HFFc6 (cell line): ENCODE measurements around the gene RSBN1L. TPM values are rescaled to one million over a fixed set of nuclear protein-coding genes. Genes with fewer than 3 reads are reported as not detected.
A peak's percentile ranks its signal among the peaks of the same experiment; 100 is the strongest.

ENCODE experiments used
- DNase-seq: peaks from one replicate; pipeline ENCODE4 v3.0.0-alpha.2; 2018
- H3K27ac Mint-ChIP-seq: 2 replicates; pipeline ENCODE4 v1.8.0; 2020; ENCODE audit warnings: mild to moderate bottlenecking, mixed read lengths
- H3K27me3 Mint-ChIP-seq: 2 replicates; pipeline ENCODE4 v1.8.0; 2021; ENCODE audit warnings: mild to moderate bottlenecking, moderate library complexity, mixed read lengths; ENCODE audit not compliant: insufficient read depth
- H3K36me3 Mint-ChIP-seq: 2 replicates; pipeline ENCODE4 v1.8.0; 2021; ENCODE audit warnings: low read depth, mixed read lengths
- H3K4me1 Mint-ChIP-seq: 2 replicates; pipeline ENCODE4 v1.8.0; 2020; ENCODE audit warnings: low read depth, mixed read lengths
- H3K4me3 Mint-ChIP-seq: 2 replicates; pipeline ENCODE4 v1.8.0; 2020; ENCODE audit warnings: mild to moderate bottlenecking, moderate library complexity, mixed read lengths
- H3K9me3 Mint-ChIP-seq: 2 replicates; pipeline ENCODE4 v1.8.0; 2020; ENCODE audit warnings: mild to moderate bottlenecking, mixed read lengths
- total RNA-seq, 6 experiments: library from RNA; stranded (reverse); fragmentation: NEBNext Ultra II Directional; extraction: Animal tissue kit (Norgen Biotek cat#: 25700); gene quantifications; 2 replicates in 1 of 6; 3 replicates in 5 of 6; pipeline ENCODE4 v1.2.3, GENCODE V29; 2021
- TF ChIP-seq, protein P1 (sequence below): fragments of 200-600 bp; sonication (generic); IDR thresholded peaks from 2 replicates; pipeline ENCODE4 v1.5.0; 2021; ENCODE audit warnings: antibody characterized with exemption, mild to moderate bottlenecking

Gene RSBN1L
- total RNA-seq, 6 experiments from 2014 or later, result 11.2 to 14.0 (median 12.9) TPM

DNA sequence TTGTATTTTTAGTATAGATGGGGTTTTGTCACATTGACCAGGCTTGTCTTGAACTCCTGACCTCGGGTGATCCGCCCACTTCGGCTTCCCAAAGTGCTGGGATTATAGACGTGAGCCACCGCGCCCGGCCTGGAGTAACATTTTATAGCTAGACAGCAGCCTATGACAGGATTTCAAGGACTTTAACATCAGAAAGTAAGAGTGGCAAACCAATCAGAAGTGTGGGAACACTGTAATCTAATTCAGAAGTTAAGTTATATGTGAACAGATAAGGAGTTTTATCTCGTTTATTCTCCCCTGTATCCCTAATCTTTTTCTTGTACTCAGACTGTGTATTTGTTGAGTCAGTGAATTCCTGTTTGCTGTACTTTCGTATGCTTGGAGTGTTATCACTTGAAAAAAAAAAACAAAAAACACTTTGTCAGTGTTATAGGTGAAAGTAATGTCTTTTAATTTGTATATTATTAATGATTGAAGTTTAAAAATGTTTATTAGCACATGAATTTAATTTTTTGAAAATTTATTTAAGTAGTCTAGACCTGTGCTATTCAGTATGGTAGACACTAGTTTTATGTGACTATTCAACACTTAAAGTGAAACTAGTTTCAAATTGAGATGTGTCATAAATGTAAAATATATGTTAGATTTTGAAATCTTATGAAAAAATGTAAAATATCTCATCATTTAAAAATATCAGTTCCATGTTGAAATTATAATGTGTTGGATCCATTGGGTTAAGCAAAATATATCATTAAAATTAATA is 38.6 kb downstream of the RSBN1L start:
- Mint-ChIP-seq H3K9me3 (no peaks in the 10 kb centered on the region), H3K27ac (no peak overlapping the region), H3K27me3 (no peaks in the 10 kb centered on the region), H3K4me1 (peaks cover 36% of the 10 kb centered on the region), H3K36me3 (peaks cover 3% of the 10 kb centered on the region; the same call in 1 of the 2 replicates), H3K4me3 (no peak overlapping the region)
- no peak for DNase-seq
- TF ChIP-seq, protein P1, sequence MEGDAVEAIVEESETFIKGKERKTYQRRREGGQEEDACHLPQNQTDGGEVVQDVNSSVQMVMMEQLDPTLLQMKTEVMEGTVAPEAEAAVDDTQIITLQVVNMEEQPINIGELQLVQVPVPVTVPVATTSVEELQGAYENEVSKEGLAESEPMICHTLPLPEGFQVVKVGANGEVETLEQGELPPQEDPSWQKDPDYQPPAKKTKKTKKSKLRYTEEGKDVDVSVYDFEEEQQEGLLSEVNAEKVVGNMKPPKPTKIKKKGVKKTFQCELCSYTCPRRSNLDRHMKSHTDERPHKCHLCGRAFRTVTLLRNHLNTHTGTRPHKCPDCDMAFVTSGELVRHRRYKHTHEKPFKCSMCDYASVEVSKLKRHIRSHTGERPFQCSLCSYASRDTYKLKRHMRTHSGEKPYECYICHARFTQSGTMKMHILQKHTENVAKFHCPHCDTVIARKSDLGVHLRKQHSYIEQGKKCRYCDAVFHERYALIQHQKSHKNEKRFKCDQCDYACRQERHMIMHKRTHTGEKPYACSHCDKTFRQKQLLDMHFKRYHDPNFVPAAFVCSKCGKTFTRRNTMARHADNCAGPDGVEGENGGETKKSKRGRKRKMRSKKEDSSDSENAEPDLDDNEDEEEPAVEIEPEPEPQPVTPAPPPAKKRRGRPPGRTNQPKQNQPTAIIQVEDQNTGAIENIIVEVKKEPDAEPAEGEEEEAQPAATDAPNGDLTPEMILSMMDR, result no peak

- H3K4me1 Mint-ChIP-seq, result peaks cover 29% of the 10 kb centered on the region
- no peaks in the 10 kb centered on the region for H3K9me3 Mint-ChIP-seq
- TF ChIP-seq, protein P1, result no peak
- peaks cover 3% of the 10 kb centered on the region; the same call in 1 of the 2 replicates for H3K36me3 Mint-ChIP-seq
- no peak for DNase-seq
- H3K4me3 Mint-ChIP-seq, result no peak overlapping the region
- no peak overlapping the region for H3K27ac Mint-ChIP-seq
- H3K27me3 Mint-ChIP-seq, result no peaks in the 10 kb centered on the region
These were observed 39.2 kb downstream of the RSBN1L start for GRCh38 chr7:77735457-77735856.

DNA sequence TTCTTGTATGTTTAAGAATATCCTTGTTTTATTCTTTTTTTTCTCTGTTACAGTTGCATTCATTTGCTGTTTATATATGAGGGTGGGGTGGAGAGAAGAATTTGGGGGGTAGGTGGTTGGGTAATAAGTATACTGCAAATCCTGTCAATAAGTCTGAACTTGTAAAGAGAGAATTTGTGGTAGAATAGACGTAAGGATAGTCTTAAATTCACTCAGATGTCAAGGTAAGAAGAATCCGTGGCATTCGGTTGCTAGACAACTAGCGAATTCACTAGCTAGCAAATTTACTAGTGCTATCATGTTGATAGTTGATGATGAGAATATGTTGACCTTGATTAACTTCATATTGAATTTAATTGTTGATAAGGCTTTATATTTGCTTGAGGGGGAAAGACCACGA is 40.7 kb downstream of the RSBN1L start:
- no peaks in the 10 kb centered on the region; the same call in 1 of the 2 replicates for H3K27me3 Mint-ChIP-seq
- DNase-seq, result no peak
- H3K4me3 Mint-ChIP-seq, result no peak overlapping the region
- H3K4me1 Mint-ChIP-seq, result peaks cover 22% of the 10 kb centered on the region
- no peaks in the 10 kb centered on the region for H3K9me3 Mint-ChIP-seq
- TF ChIP-seq, protein P1, result no peak
- no peak overlapping the region for H3K27ac Mint-ChIP-seq
- H3K36me3 Mint-ChIP-seq, result peaks cover 3% of the 10 kb centered on the region; the same call in 1 of the 2 replicates

GRCh38 chr7:77738382-77738781 is 42.1 kb downstream of the RSBN1L start:
- Mint-ChIP-seq H3K9me3 (no peaks in the 10 kb centered on the region), H3K36me3 (peaks cover 4% of the 10 kb centered on the region)

GRCh38 chr7:77738871-77739270 is 42.6 kb downstream of the RSBN1L start:
- no peaks in the 10 kb centered on the region; the same call in 1 of the 2 replicates for H3K27me3 Mint-ChIP-seq
- H3K36me3 Mint-ChIP-seq, result peaks cover 9% of the 10 kb centered on the region
- H3K4me3 Mint-ChIP-seq, result peak overlapping the region; percentile 47; the same call in 1 of the 2 replicates
- TF ChIP-seq, protein P1, result no peak
- peak; percentile 94 for DNase-seq
- peak overlapping the region; percentile 89 for H3K27ac Mint-ChIP-seq
- peaks cover 22% of the 10 kb centered on the region for H3K4me1 Mint-ChIP-seq
- H3K9me3 Mint-ChIP-seq, result no peaks in the 10 kb centered on the region

More at GRCh38 chr7:77738382-77738781, 42.1 kb downstream of the RSBN1L start:
- H3K27me3 Mint-ChIP-seq, result no peaks in the 10 kb centered on the region; the same call in 1 of the 2 replicates
- H3K27ac Mint-ChIP-seq, result peak overlapping the region; percentile 89
- TF ChIP-seq, protein P1, result no peak
- H3K4me3 Mint-ChIP-seq, result no peak overlapping the region
- peaks cover 22% of the 10 kb centered on the region for H3K4me1 Mint-ChIP-seq
- no peak for DNase-seq
